Measurements from ENCODE around the gene TTC33. TPM values are rescaled to one million over a fixed set of nuclear protein-coding genes. Genes with fewer than 3 reads are reported as not detected.

The TTC33 gene
- total RNA-seq, 1 donor from 2014 or later: 64.4 TPM

DNA sequence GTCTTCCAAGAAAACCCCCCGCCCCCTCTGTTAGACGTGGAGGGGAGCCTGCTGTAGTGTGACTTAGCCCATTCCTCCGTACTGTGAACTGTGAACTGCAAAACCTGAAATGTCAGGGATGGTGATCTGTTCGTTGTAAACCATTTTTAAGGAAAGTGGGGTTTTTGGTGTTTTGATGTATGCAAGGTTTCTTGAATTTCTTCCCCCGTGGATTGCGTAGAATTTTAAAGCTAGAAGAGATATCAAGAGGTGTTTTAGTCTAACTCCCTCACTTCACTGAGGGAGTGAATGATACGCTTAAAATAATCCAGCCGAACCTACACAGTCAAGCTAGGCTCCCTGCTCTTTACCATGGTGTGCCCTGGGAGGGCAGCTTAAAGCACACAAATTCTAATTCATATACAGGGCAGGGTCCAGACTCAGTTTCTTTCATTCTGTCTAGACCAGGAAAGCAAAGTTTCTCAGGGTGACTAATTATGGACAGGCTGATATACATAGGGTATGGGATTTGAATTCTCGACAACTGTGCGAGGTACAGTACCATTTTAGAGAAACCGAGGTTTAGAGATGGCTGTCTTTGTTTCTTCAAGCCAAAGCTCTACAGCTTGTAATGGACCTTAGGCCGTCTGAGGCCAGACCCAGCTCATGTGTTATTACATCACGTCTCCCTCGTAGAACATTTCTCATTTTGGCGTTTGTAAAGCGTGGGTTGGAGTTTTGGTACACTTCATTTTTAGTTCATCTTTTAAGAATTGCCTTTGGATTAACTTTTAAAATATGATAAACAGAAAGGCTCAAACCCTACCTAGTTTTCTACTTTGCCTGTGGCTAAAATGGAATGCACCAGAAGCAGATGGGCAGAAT, 73.4 kb downstream of the TTC33 start:
- FAIRE-seq (no peak), DNase-seq (ENCODE audit: low spot score in 2 of 2) (no peak)

DNA sequence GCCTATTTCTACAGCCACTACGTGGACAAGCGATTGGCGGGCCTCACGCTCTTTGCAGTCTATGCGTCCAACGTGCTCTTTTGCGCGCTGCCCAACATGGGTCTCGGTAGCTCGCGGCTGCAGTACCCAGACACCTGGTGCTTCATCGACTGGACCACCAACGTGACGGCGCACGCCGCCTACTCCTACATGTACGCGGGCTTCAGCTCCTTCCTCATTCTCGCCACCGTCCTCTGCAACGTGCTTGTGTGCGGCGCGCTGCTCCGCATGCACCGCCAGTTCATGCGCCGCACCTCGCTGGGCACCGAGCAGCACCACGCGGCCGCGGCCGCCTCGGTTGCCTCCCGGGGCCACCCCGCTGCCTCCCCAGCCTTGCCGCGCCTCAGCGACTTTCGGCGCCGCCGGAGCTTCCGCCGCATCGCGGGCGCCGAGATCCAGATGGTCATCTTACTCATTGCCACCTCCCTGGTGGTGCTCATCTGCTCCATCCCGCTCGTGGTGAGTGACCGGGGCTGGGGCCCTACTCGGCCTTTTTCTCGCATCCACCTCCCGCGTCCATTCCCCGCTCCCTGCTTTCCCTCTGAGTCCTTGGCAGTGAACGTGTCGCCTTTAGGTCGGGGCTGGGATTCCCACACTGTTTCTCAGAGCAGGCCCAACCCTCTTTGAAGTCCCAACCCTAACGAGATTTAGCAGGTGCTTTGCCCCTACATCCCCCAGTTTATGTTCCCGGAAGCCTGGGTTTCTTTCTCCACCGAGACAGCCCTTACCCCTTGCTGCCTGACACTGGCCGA, 74.2 kb downstream of the TTC33 start:
- FAIRE-seq (no peak), DNase-seq (ENCODE audit: low spot score in 2 of 2) (no peak)

DNA sequence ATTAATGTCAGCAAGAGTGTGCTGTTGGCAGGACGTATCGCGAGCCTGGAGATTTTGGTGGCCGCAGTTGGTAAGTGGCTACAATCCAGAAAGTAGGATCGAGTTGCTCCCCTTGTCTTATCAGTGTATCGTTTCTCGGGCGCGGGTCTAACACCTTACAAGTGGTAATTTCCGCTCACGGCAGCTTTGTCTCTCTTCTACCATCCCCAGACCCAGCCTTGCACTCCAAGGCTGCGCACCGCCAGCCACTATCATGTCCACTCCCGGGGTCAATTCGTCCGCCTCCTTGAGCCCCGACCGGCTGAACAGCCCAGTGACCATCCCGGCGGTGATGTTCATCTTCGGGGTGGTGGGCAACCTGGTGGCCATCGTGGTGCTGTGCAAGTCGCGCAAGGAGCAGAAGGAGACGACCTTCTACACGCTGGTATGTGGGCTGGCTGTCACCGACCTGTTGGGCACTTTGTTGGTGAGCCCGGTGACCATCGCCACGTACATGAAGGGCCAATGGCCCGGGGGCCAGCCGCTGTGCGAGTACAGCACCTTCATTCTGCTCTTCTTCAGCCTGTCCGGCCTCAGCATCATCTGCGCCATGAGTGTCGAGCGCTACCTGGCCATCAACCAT, 74.9 kb downstream of the TTC33 start:
- DNase-seq (ENCODE audit: low spot score in 2 of 2) (peak in 1 of 2 donors; percentile 41), FAIRE-seq (no peak)

DNA sequence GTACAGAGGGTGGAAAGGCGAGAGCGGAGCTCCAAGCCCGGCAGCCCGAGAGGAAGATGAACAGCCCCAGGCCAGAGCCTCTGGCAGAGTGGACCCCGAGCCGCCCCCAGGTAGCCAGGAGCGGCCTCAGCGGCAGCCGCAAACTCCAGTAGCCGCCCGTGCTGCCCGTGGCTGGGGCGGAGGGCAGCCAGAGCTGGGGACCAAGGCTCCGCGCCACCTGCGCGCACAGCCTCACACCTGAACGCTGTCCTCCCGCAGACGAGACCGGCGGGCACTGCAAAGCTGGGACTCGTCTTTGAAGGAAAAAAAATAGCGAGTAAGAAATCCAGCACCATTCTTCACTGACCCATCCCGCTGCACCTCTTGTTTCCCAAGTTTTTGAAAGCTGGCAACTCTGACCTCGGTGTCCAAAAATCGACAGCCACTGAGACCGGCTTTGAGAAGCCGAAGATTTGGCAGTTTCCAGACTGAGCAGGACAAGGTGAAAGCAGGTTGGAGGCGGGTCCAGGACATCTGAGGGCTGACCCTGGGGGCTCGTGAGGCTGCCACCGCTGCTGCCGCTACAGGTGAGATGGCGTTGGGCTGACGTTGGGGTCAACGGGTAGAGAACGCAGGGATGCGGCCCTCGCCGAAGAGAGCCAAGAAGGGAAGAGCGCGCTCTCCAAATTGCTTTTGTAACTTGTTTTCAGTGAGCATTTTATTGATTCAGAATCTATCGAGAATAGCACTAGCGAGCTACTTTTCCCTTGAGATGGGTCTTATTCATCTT, 75.7 kb downstream of the TTC33 start, which contains the start of gene PTGER4:
TSS of gene PTGER4 (plus strand) at position 3 of the 769 bp plus-strand sequence. CDS start 1,079 bp downstream, outside the sequence.
- FAIRE-seq: no peak
- no peak for DNase-seq (ENCODE audit: low spot score in 2 of 2)

DNA sequence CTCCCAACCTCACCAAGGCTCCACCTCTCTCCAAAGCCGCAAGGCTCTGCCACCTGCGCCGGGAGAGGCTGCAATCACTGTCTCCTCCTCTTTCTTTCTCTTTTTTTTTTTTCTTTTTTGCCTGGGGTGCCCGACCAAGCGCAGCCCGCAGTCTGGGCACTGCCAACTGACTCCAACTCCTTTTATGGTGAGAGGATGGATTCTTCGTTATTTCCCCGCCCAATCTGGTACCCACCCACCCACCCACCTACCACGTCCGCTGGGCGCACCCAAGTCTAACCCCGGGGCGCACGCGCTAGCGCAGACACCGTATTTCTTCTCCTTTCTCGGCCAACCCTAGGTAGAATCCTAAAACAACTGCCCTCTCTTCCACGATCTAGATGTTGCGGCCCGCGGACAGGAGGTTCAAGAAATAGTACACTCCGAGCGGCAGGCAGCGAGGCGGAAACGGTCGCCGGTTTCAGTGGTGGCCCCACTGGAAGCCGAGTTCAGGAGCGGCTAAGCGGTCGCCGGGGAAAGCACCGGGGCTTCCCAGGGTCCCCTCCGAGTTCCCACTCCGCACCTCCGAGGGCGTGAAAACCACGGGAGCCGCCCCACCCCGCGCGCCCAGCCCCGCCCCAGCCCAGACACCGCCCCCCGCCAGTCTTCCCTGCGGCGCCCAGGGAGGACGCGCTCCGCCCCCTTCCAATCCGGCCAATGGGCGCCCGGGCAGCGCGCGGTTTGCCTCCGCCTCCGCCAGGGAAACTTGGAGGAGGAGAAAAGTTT, 76.4 kb downstream of the TTC33 start:
- DNase-seq (ENCODE audit: low spot score in 2 of 2): peak; percentile 85 to 86
- FAIRE-seq: no peak

DNA sequence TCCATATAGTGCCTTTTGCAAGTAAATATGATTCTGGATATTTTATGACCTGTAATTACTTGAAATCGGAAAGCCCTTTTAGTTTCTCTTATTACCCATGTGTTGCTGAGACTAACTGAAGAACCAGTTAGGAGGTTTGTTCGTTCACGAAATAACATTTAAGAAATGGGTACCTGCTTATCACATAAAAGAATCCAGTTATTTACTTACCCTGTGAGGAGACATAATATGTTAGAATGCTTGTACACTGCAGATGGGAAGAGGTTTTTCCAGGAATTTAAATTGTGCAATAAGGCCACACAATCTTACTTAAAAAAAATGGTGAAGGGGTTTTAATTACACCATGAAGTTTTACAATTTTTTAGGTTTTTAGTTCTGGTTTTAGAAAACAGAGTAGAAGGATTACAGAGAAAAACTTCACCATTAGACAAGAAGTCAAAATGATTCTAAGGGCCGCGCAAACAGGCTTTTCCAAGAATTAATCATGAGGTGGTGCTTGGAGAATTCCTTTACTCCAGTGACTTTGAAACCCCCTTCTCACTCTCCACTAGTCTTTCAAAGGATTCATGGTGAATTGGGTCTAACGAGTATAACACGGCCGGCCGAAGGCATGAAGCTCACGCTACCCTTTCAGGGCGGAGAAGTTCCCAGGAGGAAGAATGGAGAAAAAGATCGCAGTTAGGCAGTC, 77.2 kb downstream of the TTC33 start:
- FAIRE-seq (no peak), DNase-seq (ENCODE audit: low spot score in 2 of 2) (no peak)

DNA sequence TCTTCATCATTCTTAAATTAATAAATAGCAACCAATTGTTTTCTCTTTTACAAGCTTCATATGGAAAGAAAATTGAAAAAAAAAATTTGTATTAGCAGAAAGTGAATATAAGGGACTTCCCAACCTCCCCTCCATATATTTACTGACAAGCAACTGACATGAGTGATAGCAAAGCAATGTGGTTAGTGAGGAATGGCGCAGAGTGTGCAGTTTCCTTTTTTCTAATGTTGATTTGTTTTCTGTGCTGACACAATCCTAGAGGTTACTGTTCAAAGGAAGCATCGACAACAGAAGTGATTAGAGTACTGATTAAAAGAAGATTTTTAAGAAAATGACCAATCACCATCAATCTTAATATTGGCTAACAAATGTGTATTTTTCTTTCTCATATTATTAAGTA, 77.7 kb downstream of the TTC33 start:
- DNase-seq (ENCODE audit: low spot score in 2 of 2): no peak

DNA sequence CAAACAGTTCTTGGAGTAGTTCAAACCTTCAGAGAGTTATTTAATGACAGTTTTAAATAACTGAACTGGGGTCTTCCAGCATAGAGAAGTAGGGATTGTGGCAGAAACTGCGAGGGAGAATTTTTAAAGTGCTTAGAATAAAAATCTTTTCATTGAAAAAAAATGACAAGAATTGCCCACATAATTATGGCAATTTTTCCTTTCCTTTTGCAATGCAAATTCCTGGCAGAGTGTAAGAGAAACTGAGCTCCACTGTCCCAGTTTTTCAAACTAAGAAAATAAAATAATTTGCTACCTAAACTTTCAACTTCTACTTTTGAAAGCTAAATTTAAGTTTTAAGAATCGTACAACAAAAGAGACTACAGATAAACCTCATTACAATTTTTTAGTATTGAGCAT, 78.3 kb downstream of the TTC33 start:
- no peak for DNase-seq (ENCODE audit: low spot score in 2 of 2)
- no peak for FAIRE-seq

More for the DNA sequence above, 77.7 kb downstream of the TTC33 start:
- FAIRE-seq: no peak

DNA sequence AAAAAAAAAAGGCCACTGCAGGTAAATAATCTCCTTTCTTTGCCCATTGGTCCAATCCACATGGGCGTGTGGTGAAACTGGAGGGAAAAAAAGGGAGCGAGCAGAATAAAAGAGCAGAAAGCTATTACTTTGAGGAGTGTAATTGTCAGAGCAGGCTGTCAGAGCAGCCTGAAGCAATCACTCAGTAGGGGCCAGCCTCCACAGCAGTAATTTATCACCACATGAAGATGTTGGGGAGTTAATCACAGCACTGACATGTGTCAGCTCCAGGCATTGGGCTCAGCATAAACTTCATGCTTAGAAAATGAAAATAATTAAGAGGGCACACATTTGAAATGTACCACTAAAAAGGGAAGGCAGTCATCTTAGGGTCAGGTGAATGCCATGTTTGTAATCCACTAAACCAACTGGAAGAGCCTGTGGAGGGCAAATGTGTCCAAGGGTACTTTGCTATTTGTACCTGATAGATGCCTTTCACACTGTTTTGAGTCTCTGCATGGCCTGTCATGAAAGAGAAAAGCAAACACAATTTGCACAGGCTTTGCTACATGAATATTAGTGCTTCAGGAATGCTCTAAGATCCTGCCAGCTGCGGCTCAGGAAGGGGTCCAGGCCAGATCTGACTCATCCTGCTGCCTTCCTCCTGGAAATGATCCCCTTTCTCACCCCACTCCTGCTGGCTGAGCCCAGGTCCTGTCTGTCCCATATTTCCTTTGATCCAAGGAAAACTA, 79.0 kb downstream of the TTC33 start:
- FAIRE-seq (no peak), DNase-seq (ENCODE audit: low spot score in 2 of 2) (no peak)

DNA sequence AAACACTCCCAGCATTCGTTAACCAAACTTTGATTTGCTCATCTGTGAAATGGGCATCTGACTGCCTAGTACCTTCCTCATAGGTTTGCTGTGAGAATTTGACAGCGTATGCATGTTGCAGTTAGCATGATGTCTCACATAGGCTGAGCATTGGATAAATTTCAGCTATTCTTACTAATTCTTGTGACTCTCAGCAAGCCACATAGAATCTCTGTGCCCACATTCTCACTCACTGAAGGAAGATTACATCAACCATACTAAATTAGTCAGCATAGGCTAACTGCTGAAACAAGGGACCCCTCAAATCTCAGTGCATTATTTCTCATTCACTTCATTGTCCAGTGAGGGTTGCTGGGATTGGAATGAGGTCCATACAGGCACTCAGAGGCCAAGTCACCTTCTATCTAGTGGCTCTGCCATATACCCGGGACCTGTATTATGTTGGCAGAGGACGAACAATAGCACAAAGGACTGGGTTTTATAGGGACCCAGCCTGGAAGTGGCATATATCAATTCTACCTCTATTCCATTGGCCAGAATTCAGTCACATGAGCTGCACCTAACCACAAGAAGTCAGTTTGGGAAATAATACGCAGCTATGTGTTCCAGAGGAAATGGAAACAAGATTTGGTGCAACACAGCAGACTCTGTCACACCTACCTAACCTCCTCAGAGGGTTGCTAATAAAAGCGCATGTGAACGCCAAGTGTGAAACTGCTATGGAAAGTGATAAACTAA, 80.2 kb downstream of the TTC33 start:
- DNase-seq (ENCODE audit: low spot score in 2 of 2) (no peak), FAIRE-seq (no peak)

DNA sequence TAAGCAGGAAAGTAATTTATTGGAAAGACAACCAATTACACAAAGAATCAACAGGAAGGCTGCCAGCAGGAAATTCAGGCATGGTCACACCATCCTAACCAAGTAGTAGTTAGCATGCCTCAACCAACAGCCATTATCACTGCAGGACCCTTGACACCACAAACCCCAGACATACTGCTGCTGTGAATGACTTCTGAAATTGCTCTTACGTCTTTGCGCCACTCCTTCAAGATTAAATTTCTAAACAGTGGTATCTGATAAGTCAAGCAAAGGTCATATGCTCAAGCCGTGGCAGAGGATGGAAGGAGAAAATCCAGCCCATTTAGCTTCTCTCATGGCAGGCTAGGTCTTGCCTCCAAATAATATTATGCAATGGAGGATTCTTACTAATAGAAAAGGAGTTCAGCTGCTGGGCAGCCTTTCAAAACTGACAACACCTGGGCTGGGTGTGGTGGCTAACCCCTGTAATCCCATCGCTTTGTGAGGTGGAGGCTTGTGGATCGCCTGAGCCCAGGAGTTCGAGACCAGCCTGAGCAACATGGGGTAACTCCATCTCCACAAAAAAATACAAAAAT, 81.0 kb downstream of the TTC33 start:
- DNase-seq (ENCODE audit: low spot score in 2 of 2): no peak
- FAIRE-seq: no peak

DNA sequence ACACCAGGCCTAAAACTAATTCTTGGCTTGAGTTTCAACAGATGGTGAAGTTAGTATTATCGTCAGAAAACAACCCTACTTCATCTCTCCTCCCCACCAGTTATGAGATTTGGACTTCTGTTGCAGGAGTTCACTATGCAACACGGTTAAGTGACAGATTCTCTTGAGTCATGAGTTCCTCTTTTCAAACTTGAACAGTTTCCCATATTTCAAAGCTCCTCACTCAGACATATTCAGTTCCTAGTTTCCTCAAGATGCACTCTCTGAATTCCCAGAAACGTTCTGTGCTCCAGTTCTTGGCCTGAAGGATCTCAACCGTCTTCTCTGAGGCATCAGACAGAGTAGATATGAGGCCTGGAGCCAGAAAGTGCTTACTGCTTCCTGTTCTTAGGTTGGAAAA, 83.3 kb downstream of the TTC33 start:
- FAIRE-seq (no peak), DNase-seq (ENCODE audit: low spot score in 2 of 2) (no peak)

DNA sequence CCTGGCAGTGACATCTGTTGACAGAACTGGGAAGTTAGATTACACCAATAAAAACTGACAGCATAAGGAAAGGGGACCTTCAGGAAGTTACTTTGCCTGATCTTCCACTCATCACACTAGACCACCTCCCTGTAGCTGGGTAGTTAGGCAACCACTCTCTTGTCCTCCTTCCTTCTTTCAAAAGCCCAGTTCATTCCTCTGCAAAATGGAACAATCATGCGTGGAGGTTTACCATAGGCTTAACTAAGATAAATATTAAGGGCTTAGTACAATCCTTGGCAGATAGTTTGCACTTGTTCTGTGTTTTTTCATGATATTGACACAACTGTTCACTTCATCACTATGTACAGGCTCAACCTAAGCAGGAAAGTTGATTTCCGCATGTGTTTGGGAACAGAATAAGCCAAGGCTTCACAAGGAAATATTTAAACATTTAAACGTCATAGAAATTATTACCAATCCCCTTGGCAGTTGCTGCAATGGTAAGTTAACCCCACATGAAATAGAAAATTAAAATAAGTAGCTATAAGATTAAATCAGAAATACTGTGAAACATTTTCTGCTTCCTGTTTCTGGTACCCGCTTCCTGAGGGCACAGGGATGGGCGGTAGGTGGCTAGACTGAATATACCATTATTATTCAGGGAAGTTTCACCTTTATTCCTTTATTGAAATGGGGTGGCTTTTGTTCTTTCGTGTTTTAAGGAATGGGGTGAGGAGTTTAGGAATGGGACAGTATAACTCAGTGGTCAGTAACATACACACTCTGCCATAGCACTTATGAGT, 86.0 kb downstream of the TTC33 start:
- no peak for DNase-seq (ENCODE audit: low spot score in 2 of 2)
- FAIRE-seq: no peak

DNA sequence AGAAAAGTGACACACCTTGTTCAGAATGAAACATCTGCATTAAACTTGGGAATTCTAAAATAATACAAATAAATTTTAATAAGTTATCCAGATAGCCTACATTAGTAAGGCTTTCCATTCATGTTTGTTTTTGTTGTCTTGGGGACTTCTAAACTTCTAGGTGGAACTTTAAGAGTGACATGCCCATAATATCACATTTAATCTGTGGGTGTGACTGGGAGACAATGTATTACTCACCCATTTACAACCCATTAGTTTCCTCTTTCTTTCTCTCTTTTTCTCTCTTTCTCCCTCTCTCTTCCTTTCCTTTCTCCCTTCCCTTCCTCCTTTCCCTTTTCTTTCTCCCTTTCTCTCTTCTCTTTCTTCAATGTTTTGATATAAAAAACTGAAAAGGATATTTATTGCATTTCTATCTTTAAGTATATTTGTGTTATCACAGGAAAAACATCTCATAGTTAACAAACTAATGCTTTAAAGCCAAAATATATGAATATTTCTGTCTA, 88.5 kb downstream of the TTC33 start:
- DNase-seq (ENCODE audit: low spot score in 2 of 2): no peak
- FAIRE-seq: no peak

DNA sequence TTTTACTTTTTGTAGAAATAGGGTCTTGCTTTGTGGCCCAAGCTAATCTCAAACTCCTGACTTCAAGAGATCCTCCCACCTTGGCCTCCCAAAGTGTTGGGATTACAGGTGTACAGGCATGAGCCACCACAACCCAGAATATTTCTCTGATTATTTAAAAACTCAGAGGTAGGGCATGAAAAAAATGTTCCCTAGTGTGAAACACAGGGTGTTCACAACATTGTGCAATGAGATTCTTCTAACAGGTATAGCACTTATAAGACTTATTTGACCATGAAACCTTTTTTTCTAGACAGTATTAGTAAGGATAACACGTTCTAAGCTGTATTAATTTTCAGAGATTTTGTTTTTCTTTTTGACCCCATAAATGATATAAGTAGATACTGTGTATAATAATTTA, 89.1 kb downstream of the TTC33 start:
- FAIRE-seq: no peak
- no peak for DNase-seq (ENCODE audit: low spot score in 2 of 2)

DNA sequence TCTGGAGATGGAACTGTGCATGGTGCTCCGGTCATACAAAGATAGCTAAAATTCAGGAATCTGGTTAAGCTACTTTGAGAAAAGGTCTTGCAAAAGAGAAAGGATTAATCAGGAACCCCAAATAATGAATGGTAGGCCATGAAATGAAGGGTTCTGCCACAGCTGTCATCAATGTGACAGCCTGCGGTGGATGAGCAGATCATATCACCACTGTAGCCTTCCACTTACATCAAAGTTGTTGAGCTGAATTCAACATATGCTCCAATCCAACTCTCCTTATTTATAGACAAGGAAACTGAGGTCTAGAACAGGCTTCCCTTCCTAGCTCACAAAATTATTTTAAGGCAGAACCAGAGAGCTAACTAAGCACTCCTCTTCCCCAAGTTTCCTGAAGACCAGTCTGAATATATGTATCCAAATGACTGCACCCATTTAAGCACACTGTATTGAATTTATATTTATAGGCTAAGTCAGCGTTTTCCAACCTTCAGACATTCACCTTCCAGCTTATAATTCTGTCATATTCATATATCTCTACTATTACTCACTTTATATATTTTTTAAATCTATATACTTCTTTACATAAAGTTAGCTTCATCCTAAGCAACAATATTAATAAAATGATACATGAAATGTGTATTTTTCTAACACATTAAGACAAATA, 90.0 kb downstream of the TTC33 start:
- FAIRE-seq (no peak), DNase-seq (ENCODE audit: low spot score in 2 of 2) (no peak)

Measured in frontal cortex (tissue), 4 donors.